ENCODE data around the gene AP2M1.

The AP2M1 gene

DNA sequence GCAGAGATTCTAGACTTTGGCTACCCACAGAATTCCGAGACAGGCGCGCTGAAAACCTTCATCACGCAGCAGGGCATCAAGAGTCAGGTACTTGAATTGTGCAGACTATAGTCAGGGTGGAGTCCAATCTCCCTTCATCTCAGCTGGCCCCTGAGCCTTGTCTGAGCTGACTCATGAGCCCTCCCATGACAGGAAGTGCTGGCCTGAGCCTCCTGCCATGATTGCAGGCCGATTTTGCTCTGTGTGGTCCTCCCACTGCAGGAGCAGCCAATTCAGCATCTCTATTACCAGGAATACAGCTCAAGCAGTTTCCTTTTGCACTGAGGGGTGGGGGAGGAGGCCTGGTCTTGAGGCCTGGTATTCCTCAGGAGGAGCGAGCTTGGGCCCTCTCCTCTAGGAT lies 5.5 kb downstream of the AP2M1 start:
- no peak for DNase-seq (ENCODE audit: low spot score)

DNA sequence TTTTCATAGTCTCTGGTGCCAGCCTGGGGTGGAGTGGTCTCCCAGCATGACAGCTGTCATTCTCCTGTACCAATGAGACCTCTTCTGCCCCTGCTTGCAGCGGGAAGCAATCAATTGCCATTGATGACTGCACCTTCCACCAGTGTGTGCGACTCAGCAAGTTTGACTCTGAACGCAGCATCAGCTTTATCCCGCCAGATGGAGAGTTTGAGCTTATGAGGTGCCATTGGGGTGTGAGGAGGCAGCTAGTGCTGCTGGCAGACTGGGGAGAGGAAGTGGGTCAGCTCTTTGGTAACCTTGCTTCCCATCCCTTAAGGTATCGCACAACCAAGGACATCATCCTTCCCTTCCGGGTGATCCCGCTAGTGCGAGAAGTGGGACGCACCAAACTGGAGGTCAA lies 6.9 kb downstream of the AP2M1 start:
- no peak for DNase-seq (ENCODE audit: low spot score)

GRCh38 chr3:184183679-184184078 lies 9.0 kb downstream of the AP2M1 start:
- DNase-seq (ENCODE audit: low spot score): no peak

DNA sequence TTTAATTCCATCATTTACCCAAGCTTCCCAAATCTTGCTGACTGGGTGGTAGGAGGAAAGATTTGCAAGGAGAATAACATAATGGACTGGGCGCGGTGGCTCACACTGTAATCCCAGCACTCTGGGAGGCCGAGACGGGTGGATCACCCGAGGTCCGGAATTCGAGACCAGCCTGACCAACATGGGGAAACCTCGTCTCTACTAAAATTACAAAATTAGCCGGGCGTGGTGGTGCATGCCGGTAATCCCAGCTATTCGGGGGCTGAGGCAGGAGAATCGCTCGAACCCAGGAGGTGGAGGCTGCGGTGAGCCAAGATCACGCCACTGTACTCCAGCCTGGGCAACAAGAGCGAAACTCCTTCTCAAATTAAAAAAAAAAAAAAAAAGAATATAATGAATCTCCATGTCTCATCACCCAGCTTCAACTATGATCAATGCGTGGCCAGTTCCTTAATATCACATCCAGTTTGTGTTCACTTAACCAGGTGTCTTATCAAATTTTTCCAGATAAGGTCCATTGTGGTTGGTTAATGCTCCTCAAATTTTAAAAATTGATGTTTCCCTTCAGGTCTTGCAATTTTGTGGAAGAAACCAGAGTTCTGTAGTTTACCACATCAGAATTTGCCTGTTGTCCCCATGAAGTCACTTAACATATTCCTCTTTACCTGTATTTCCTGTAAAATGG lies 10.0 kb downstream of the AP2M1 start:
- DNase-seq (ENCODE audit: low spot score): peak; percentile 48

- DNase-seq (ENCODE audit: low spot score): peak; percentile 100
Observed at GRCh38 chr3:184185461-184186183, 11.0 kb downstream of the AP2M1 start.

- DNase-seq (ENCODE audit: low spot score): peak; percentile 56
Observed at GRCh38 chr3:184186184-184186901, 11.7 kb downstream of the AP2M1 start, which contains the start of gene ABCF3. Gene ABCF3 (plus strand): TSS chr3:184186199. CDS start chr3:184186208, 9 bp downstream.

GRCh38 chr3:184186902-184187207 lies 12.2 kb downstream of the AP2M1 start:
- DNase-seq (ENCODE audit: low spot score): peak; percentile 22

DNA sequence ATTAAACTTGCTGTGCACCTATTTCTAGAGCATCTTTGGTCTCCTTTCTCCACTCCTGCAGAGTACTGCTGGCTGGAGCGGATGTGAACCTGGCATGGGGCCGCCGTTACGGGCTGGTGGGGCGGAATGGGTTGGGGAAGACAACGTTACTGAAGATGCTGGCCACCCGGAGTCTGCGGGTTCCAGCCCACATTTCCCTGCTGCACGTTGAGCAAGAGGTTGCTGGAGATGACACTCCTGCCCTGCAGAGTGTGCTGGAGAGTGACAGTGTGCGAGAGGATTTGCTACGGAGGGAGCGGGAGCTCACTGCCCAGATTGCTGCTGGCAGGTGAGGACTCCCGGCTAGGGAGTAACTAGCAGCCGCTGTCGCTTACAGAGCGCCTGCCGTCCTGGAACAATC lies 13.4 kb downstream of the AP2M1 start:
- DNase-seq (ENCODE audit: low spot score): no peak

GRCh38 chr3:184189421-184189820 lies 14.8 kb downstream of the AP2M1 start:
- DNase-seq (ENCODE audit: low spot score): no peak

GRCh38 chr3:184192889-184193288 lies 18.2 kb downstream of the AP2M1 start:
- no peak for DNase-seq (ENCODE audit: low spot score)

DNA sequence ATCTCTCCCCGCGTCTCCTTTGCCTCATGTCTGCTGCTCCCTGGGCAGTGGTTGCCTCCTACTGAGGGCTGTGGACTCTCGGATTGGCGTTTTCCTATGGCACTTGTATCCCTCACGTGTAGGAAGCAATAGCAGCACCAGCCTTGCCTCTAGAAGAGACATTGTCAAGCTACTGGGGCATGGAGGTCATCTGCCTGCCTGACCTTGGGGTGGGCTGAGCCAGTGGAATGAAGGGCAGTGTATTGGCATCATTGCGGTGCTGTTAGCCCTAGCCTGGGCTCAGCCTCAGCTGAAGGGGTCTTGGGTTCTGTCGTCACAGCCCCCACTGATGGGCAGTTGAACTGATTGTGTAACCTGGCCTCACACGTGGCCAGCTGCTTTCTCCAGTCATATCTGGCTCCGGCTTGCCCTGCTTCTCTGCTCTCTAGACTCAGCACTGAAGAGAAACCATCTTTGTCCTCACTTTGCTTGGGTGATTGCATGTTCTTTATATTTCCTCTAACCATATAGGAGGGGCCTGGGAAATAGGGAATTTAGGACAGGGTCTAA lies 19.4 kb downstream of the AP2M1 start:
- DNase-seq (ENCODE audit: low spot score): no peak

DNA sequence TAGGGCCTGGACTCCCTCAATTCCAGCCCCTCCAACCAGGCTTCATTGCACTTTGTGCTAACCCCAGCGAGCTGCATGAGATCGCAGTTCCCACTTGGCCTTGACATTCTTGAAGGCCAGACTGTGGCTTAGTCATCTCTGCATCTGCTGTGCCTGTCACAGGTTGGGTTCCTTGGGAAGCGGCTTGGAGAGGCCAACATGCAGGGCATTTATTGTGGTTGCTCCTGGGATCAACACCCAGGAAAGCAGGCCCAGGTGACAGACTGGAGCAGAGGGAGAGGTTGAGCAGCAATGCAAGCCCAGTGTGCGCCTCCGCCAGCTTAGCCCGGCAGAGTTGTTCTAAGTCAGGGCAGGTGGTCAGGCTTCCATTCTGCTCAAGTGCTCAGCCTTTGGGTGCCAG lies 21.9 kb downstream of the AP2M1 start:
- no peak for DNase-seq (ENCODE audit: low spot score)

DNA sequence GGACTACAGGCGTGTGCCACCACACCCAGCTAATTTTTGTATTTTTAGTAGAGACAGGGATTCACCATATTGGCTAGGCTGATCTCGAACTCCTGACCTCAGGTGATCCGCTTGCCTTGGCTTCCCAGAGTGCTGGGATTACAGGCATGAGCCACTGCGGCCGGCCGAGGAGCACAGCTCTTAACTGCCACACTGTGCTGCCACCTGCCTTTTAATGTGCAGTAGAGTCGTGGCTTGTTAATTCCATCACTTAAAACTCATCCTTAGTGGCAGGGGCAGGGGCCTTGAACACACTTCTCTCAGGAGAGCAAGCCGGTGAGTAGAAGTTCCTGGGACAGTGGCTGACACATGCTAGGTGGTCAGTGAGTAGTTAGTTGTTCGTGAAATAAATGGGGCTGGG lies 23.9 kb downstream of the AP2M1 start:
- DNase-seq (ENCODE audit: low spot score): no peak

- no peak for DNase-seq (ENCODE audit: low spot score)
Observed at GRCh38 chr3:184200825-184201224, 26.2 kb downstream of the AP2M1 start.

DNA sequence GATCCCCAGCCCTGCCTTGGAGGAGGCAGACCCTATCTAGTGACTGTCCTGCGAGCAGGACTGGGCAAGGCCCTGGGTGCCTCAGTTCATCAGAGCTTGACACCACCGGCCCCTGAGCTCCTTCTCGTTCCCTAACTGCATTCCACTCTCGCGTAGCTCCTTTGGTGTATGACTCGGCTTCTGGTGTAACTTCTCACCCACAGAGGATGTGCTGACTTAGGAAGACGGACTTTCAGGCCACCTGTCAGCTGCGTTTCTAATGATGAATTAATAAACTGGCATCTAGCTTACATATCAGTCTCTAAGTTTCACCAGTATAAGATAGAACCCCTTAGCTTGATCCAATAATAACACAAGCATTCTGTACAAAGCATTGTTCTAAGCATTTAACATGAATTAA lies 28.9 kb downstream of the AP2M1 start:
- DNase-seq (ENCODE audit: low spot score): no peak

DNA sequence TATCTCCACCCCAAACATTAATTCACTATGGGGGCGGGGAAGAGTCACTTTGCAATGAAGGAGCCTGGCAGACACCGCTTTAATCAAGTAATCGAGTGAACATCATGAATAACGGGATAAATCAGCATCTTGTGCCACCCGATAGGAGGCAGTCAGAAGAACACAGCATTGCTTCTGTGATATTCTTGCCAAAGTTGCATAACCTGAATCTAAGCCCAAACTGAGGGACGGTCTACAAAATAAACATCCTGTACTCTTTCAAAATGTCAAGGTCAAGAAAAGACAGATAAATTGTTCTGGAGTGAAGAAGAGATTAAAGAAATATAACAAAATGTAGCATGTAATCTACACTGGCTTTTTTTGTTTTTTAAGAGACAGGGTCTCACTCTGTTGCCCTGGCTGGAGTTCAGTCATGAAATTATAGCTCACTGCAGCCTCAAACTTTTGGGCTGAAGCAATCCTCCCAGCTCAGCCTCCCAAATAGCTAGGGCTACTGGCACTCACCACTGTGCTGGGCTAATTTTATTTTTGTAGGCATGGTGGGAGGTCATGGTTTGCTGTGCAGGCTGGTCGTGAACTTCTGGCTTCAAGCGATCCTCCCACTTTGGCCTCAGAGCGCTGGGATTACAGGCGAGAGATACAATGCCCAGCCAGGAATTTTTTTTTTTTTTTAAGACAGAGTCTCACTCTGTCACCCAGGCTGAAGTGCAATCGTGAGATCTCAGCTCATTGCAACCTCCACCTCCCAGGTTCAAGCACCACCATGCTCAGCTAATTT lies 34.7 kb downstream of the AP2M1 start:
- DNase-seq (ENCODE audit: low spot score): no peak

- no peak for DNase-seq (ENCODE audit: low spot score)
Observed at GRCh38 chr3:184211297-184211696, 36.6 kb downstream of the AP2M1 start.

DNA sequence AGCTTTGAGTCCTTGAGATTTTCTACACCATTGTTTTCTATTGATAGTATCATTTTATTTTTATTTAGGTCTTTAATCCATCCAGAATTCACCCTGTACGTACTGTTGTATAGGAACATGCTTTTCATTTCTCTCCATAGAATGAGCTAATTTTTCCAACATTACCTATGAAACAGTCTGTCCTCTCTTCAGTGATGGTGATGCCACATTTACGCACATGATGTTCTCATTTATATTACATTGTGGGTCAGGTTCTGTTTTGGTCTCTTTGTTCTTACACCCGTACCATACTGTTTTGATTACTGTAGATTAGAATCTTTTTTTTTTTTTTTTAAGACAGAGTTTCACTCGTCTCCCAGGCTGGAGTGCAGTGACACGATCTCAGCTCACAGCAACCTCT lies 37.1 kb downstream of the AP2M1 start:
- no peak for DNase-seq (ENCODE audit: low spot score)

GRCh38 chr3:184218814-184219213 lies 44.2 kb downstream of the AP2M1 start:
- no peak for DNase-seq (ENCODE audit: low spot score)

DNA sequence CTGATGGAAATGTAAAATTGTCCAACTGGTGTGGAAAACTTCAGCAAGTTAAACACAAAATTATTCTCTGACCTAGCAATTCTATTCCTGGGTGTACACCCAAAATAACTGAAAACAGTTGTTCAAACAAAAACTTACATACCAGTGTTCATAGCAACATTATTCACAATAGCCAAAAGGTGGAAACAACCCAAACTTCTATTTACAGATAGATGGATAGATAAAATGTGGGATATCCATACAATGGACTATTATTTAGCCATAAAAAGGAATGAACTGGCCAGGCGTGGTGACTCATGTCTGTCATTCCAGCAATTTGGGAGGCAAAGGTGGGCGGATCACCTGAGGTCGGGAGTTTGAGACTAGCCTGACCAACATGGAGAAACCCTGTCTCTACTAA lies 47.9 kb downstream of the AP2M1 start:
- DNase-seq (ENCODE audit: low spot score): no peak

GRCh38 chr3:184223946-184224345 lies 49.3 kb downstream of the AP2M1 start:
- DNase-seq (ENCODE audit: low spot score): no peak

GRCh38 chr3:184227481-184227935 lies 52.9 kb downstream of the AP2M1 start:
- peak; percentile 65 for DNase-seq (ENCODE audit: low spot score)

Data from hematopoietic multipotent progenitor cell treated with erythropoietin and hydrocortisone succinate and interleukin-3 and kit ligand, for 15 days (in vitro differentiated cells).